GM19099 (cell line): ENCODE data around the gene HPCAL1.

Experiments
- POLR2A ChIP-seq: IDR thresholded peaks from 3 replicates; pipeline ENCODE4 v1.6.1; 2011; ENCODE audit warnings: low read depth; ENCODE audit not compliant: insufficient read length; ENCODE audit errors: extremely low read depth

Gene HPCAL1

GRCh38 chr2:10330700-10331026 lies 28.0 kb downstream of the HPCAL1 start:
- TF ChIP-seq POLR2A: no peak

- TF ChIP-seq POLR2A: peak; percentile 29
Observed at GRCh38 chr2:10331027-10331701, 28.5 kb downstream of the HPCAL1 start.

- TF ChIP-seq POLR2A: no peak
Observed at GRCh38 chr2:10331702-10332401, 29.1 kb downstream of the HPCAL1 start.

- no peak for TF ChIP-seq POLR2A
Observed at GRCh38 chr2:10332402-10333246, 29.9 kb downstream of the HPCAL1 start.

- TF ChIP-seq POLR2A: no peak
Observed at GRCh38 chr2:10333247-10333613, 30.5 kb downstream of the HPCAL1 start.

GRCh38 chr2:10333966-10334365 lies 31.3 kb downstream of the HPCAL1 start:
- TF ChIP-seq POLR2A: no peak

GRCh38 chr2:10335046-10335840 lies 32.5 kb downstream of the HPCAL1 start:
- TF ChIP-seq POLR2A: no peak

- no peak for TF ChIP-seq POLR2A
Observed at GRCh38 chr2:10336283-10336682, 33.6 kb downstream of the HPCAL1 start.

GRCh38 chr2:10337449-10338269 lies 35.0 kb downstream of the HPCAL1 start:
- no peak for TF ChIP-seq POLR2A

GRCh38 chr2:10338270-10339188 lies 35.8 kb downstream of the HPCAL1 start:
- TF ChIP-seq POLR2A: no peak

GRCh38 chr2:10339647-10340592 lies 37.2 kb downstream of the HPCAL1 start:
- TF ChIP-seq POLR2A: no peak

- TF ChIP-seq POLR2A: no peak
Observed at GRCh38 chr2:10340593-10340975, 37.9 kb downstream of the HPCAL1 start.
